ENCODE data around the gene KHDC1L.

- TF ChIP-seq CTCF (IDR thresholded peaks at IDR 0.05) (no peak), POLR2AphosphoS5 (IDR thresholded peaks at IDR 0.05) (no peak), POLR2A (IDR thresholded peaks at IDR 0.05) (no peak)
Measured at GRCh38 chr6:73227606-73228255, 2.4 kb upstream of the KHDC1L start.

Measured in sigmoid colon (tissue), 4 donors.